ENCODE results near the gene ROBO1. TPM values are rescaled to one million over a fixed set of nuclear protein-coding genes. Genes with fewer than 3 reads are reported as not detected.

The ROBO1 gene
- total and polyA plus RNA-seq, 2 donors from 2014 or later = 2.1 to 22.1 TPM

DNA sequence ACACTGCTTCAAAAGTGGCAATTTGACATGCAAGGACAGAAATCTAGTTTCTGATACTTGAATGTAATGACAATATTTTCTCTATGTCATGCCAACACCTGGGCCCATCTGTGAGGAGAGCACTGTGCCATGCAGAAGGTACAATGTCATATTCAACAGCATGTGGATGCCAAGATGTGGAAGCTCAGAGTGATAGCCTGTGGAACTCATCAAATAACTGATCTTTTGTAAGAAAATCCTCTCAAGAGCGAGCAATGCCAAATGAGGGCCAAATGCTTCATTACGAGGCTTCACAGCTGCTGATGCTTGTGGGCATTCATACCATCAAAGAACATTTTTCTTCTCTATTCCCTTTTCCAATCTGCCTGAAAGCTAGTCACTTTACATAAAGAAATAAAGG, 95.1 kb downstream of the ROBO1 start:
- FAIRE-seq (no peak), DNase-seq (no peak)
- no peak overlapping the region for H3K27ac ChIP-seq (ENCODE audit: low read depth in 2 of 2, low read length in 2 of 2)
- no peaks in the 10 kb centered on the region for H3K36me3 ChIP-seq (ENCODE audit: control insufficient read depth in 2 of 3, insufficient read depth in 3 of 3, low read length in 3 of 3)
- TF ChIP-seq, protein P1, sequence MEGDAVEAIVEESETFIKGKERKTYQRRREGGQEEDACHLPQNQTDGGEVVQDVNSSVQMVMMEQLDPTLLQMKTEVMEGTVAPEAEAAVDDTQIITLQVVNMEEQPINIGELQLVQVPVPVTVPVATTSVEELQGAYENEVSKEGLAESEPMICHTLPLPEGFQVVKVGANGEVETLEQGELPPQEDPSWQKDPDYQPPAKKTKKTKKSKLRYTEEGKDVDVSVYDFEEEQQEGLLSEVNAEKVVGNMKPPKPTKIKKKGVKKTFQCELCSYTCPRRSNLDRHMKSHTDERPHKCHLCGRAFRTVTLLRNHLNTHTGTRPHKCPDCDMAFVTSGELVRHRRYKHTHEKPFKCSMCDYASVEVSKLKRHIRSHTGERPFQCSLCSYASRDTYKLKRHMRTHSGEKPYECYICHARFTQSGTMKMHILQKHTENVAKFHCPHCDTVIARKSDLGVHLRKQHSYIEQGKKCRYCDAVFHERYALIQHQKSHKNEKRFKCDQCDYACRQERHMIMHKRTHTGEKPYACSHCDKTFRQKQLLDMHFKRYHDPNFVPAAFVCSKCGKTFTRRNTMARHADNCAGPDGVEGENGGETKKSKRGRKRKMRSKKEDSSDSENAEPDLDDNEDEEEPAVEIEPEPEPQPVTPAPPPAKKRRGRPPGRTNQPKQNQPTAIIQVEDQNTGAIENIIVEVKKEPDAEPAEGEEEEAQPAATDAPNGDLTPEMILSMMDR (IDR thresholded peaks at IDR 0.05; ENCODE audit: borderline replicate concordance, extremely low read depth, insufficient read depth) = no peak
- no peaks in the 10 kb centered on the region for H3K4me1 ChIP-seq (ENCODE audit: control insufficient read depth in 2 of 3, insufficient read depth in 2 of 3, low read depth in 1 of 3, low read length in 3 of 3)
- intact Hi-C loops (cut with DNase I) = no loop called here
- H3K27me3 ChIP-seq (ENCODE audit: control insufficient read depth, insufficient read depth, low read length) = no peaks in the 10 kb centered on the region
- H3K4me3 ChIP-seq (ENCODE audit: low read length in 3 of 3) = no peak overlapping the region
- H3K9ac ChIP-seq (ENCODE audit: low read length in 3 of 3) = no peak overlapping the region
- H3K9me3 ChIP-seq (ENCODE audit: control insufficient read depth in 2 of 3, insufficient read depth in 1 of 3, low read length in 3 of 3) = no peaks in the 10 kb centered on the region

DNA sequence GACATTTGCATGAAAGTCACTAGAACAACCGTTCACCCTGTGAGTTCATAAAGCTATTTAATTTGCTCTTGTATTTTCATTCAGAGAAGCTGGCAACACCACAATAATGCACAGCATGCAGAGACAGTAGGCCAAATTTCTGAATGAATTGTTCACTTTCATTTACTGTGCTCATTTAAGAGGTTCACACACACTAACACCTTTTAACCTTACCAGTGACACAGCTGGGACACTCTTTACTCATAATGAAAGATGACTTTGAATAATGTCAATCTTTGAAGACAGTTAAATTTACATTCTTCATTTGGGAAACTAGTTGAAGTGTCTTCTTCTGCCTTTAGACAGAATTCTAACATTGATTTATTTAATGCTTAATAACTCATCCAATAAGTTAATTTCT, 95.7 kb downstream of the ROBO1 start:
- Histone ChIP-seq H3K27me3 (ENCODE audit: control insufficient read depth, insufficient read depth, low read length) (no peaks in the 10 kb centered on the region), H3K27ac (ENCODE audit: low read depth in 2 of 2, low read length in 2 of 2) (no peak overlapping the region), H3K4me3 (ENCODE audit: low read length in 3 of 3) (no peak overlapping the region), H3K9ac (ENCODE audit: low read length in 3 of 3) (no peak overlapping the region), H3K4me1 (ENCODE audit: control insufficient read depth in 2 of 3, insufficient read depth in 2 of 3, low read depth in 1 of 3, low read length in 3 of 3) (no peaks in the 10 kb centered on the region), H3K9me3 (ENCODE audit: control insufficient read depth in 2 of 3, insufficient read depth in 1 of 3, low read length in 3 of 3) (no peaks in the 10 kb centered on the region), H3K36me3 (ENCODE audit: control insufficient read depth in 2 of 3, insufficient read depth in 3 of 3, low read length in 3 of 3) (no peaks in the 10 kb centered on the region)
- DNase-seq (no peak), FAIRE-seq (no peak)
- TF ChIP-seq, protein P1 (IDR thresholded peaks at IDR 0.05; ENCODE audit: borderline replicate concordance, extremely low read depth, insufficient read depth) = no peak
- intact Hi-C loops (cut with DNase I) = no loop called here

DNA sequence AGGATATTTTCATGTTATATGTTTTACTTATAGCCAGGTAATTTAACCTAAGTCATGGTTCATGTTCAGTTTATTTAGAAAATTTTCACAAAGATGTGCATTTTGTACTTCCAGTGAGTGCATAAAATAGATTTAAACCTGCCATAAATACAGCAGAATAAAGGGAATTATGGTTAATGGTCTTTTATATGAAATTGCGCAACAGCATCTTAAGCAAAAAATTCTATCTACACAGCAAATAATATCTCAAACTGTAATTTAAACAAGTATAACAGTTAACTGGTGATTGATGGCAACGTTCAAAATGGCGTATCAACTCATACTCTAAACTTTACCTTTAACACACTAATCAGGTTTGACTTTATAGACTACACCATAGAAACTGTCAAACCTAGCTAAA, 97.6 kb downstream of the ROBO1 start:
- Histone ChIP-seq H3K27ac (ENCODE audit: low read depth in 2 of 2, low read length in 2 of 2) (no peak overlapping the region), H3K9me3 (ENCODE audit: control insufficient read depth in 2 of 3, insufficient read depth in 1 of 3, low read length in 3 of 3) (no peaks in the 10 kb centered on the region), H3K4me3 (ENCODE audit: low read length in 3 of 3) (no peak overlapping the region), H3K4me1 (ENCODE audit: control insufficient read depth in 2 of 3, insufficient read depth in 2 of 3, low read depth in 1 of 3, low read length in 3 of 3) (no peaks in the 10 kb centered on the region), H3K36me3 (ENCODE audit: control insufficient read depth in 2 of 3, insufficient read depth in 3 of 3, low read length in 3 of 3) (no peaks in the 10 kb centered on the region), H3K27me3 (ENCODE audit: control insufficient read depth, insufficient read depth, low read length) (no peaks in the 10 kb centered on the region), H3K9ac (ENCODE audit: low read length in 3 of 3) (no peak overlapping the region)
- FAIRE-seq = no peak
- intact Hi-C loops (cut with DNase I) = no loop called here
- TF ChIP-seq, protein P1 (IDR thresholded peaks at IDR 0.05; ENCODE audit: borderline replicate concordance, extremely low read depth, insufficient read depth) = no peak
- no peak for DNase-seq

DNA sequence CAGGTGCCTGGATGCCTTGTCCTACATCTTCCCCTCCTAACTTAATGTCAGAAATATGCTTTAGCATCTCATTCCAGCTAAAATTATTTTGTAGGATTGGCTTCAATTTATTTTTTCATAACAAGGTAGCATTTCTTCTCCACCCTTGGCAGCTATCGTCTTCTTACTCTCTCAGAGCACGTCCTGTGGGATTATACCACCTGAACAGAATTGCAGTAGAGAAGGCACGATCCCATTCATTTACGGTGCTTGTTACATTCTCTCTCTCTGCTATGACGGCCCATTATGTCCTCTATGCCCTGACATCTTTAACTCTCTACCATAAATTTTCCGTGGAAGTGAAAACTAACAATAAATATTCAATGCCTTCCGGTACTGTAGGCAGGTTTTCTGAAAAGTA, 103.3 kb downstream of the ROBO1 start:
- TF ChIP-seq, protein P1 (IDR thresholded peaks at IDR 0.05; ENCODE audit: borderline replicate concordance, extremely low read depth, insufficient read depth) = no peak
- Histone ChIP-seq H3K9ac (ENCODE audit: low read length in 3 of 3) (no peak overlapping the region), H3K27me3 (ENCODE audit: control insufficient read depth, insufficient read depth, low read length) (no peaks in the 10 kb centered on the region), H3K4me3 (ENCODE audit: low read length in 3 of 3) (no peak overlapping the region), H3K4me1 (ENCODE audit: control insufficient read depth in 2 of 3, insufficient read depth in 2 of 3, low read depth in 1 of 3, low read length in 3 of 3) (no peaks in the 10 kb centered on the region), H3K9me3 (ENCODE audit: control insufficient read depth in 2 of 3, insufficient read depth in 1 of 3, low read length in 3 of 3) (no peaks in the 10 kb centered on the region), H3K27ac (ENCODE audit: low read depth in 2 of 2, low read length in 2 of 2) (no peak overlapping the region), H3K36me3 (ENCODE audit: control insufficient read depth in 2 of 3, insufficient read depth in 3 of 3, low read length in 3 of 3) (no peaks in the 10 kb centered on the region)
- intact Hi-C loops (cut with DNase I) = no loop called here
- no peak for DNase-seq
- no peak for FAIRE-seq

Data from kidney (tissue), 14 donors.